HG02973 (cell line): ENCODE results near the gene FOXN3.
A peak's percentile ranks its signal among the peaks of the same experiment; 100 is the strongest.

ENCODE experiments used
- ATAC-seq: cut with Tn5 transposase; IDR thresholded peaks from one replicate; pipeline ENCODE4 v1.9.1; 2021; ENCODE audit warnings: moderate library complexity; ENCODE audit not compliant: unreplicated experiment

Gene FOXN3

GRCh38 chr14:89366864-89367778 is 49.9 kb downstream of the FOXN3 start:
- ATAC-seq: no peak

DNA sequence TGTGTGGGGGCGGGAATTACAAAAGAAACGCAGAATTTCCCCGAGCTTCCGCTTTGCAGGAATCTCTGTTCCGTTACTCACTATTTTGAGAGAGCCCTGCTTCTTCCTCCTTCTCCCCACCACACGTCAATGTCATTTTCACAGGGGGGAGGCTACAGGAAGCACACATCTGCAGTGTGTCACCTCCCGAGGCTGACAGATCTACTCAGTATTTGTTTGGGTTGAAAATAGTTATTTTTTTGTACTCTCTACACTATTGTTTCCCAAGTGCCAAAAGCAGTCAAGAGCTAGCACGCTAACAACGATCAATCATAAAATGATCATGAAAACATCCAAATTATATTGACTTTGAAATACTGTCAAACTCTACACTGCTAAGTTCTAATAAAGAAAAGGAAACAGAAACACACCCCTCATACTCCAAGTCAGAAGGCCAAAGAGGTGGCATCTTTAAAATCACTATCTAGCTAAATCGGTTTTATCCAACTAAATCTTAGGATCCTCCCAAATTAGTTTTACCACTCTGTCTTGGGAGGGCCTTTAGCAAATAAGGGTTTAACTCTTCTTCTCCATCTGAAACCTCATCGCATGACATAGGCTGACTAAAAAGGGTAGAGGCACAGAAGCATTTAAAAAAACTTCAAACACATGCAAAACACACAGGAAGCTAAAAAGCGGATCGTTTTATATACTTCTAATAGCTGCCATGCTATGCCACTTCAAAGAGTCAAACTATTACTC is 51.8 kb downstream of the FOXN3 start:
- peak; percentile 93 for ATAC-seq

GRCh38 chr14:89364316-89364715 is 52.7 kb downstream of the FOXN3 start:
- no peak for ATAC-seq

GRCh38 chr14:89360277-89360676 is 56.8 kb downstream of the FOXN3 start:
- no peak for ATAC-seq

- no peak for ATAC-seq
Measured at GRCh38 chr14:89359477-89360222, 57.4 kb downstream of the FOXN3 start.

GRCh38 chr14:89357655-89358297 is 59.3 kb downstream of the FOXN3 start:
- ATAC-seq: no peak

GRCh38 chr14:89356927-89357326 is 60.1 kb downstream of the FOXN3 start:
- no peak for ATAC-seq

GRCh38 chr14:89356496-89356895 is 60.5 kb downstream of the FOXN3 start:
- no peak for ATAC-seq

DNA sequence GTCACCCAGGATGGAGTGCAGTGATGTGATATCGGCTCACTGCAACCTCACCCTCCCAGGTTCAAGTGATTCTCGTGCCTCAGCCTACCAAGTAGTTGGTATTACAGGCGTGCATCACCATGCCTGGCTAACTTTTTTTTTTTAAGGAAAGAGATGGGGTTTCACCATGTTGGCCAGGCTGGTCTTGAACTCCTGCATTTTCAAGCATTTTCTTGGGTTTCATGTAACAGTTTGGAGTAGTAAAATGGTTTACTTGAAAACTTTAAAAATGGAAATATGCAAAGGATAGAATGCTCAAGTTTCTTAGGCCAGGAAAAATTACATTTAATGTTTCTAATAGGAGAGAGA is 63.3 kb downstream of the FOXN3 start:
- no peak for ATAC-seq

GRCh38 chr14:89352976-89353765 is 63.9 kb downstream of the FOXN3 start:
- no peak for ATAC-seq

DNA sequence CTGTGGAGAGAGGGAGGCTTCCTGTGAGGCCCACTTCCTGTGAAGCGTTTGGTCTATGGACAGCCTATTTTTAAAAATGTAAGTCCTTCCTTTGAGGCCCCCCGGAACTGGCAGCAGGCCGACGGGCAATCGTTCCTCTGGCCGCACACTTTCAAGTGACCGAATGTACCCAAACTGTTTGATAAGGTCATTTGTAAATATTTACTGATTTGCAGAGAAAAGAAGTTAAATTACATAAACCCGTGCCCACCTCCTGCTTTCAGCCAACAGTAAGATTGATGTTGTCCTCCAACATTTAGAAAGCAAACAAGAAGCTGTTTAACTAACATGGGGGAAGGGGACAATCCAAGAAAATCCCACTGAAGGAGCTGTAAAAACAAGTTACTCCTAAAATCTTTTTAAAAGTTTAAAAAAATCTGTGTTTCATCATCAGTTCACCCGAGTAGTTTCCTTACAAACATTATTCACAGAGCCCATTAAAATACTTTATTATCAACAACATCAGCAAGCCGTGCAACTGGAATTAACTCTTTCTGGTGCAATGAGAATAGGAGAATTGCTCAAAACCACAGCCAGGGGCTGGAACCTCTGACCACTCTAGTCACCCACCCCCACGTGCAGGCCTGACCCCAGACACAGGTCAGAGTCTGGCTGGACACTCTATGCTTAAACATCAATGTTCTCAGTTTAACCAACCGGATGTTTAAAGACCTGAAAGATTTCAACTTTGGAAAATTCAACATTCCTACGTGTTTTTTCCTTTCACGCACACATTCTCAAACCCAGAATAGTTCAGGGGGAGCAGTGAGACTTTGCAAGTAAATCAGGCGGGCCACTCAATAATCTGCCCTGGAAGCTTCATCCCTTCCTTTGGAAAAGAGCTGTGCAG is 65.3 kb downstream of the FOXN3 start:
- ATAC-seq: peak; percentile 62

DNA sequence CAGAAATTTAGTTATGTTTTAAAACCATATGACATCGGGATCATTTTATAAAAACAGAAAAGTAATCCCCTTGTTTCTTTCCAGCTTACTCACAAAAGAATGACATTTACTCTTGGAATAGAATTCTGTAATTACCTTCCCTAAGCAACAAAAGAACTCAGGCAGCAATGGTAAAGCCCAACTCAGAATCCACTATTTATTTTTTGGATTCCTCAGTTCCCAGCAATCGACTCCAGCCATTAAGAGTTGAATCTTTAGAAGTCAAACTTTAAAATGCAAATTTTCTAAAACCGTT is 65.9 kb downstream of the FOXN3 start:
- ATAC-seq: no peak

- ATAC-seq: no peak
Measured at GRCh38 chr14:89350152-89350551, 66.9 kb downstream of the FOXN3 start.

DNA sequence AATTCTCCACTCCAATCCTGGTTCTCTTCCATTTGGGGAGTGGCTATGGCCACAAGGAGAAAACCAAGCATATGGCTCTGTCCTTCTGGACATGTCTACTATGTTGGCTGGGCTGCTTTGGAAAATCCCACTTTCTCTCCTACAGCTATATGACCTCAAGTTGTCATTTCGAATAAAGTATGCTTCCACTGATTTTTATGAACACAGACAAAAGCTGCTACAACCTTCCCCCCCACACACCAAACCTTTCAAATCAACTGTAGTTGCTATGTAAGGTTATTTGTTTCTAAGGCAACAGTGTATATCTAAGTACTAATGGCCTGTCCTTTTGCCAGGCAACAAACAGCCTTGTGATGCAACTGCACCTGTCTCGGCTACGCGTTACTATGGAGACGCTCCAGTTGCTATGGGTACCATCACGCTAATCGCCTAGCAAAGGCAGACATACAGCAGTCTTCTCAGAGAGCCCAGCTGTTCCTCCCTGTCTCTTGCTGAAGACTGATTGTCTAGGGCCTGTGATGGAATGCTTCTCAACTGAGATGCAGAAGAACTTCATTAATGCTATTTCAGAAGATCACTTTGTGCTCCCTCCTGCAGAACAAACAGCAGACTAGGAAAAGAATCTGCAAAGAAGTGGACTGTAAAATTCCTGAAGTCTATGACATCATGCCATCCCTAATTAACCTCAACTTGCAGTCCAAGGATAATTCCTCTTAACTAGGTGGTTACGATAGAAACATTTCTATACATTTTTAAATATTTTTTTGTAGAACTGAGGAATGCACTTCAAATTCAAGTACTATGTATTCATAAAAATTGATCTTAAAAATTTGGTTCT is 67.6 kb downstream of the FOXN3 start:
- ATAC-seq: no peak

GRCh38 chr14:89348722-89349121 is 68.3 kb downstream of the FOXN3 start:
- ATAC-seq: no peak

DNA sequence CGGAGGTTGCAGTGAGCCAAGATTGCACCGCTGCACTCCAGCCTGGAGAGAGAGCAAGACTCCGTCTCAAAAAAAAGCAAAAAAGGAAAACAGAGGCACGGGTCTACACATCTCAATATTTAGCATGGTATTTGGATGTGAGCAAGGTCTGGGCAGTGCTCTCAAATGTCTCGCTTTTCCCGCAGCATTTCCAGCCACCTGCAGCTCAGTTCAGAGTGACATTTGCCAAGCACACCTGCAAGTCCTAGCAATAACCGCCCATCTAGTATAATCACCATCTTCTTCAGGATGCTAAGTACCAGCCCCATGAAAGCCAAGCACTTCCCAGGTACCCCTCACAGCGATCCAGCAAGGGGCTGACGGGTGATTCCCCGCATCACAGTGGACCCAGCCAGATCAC is 69.1 kb downstream of the FOXN3 start:
- ATAC-seq: no peak

- no peak for ATAC-seq
Measured at GRCh38 chr14:89344920-89345254, 72.1 kb downstream of the FOXN3 start.

GRCh38 chr14:89343356-89343755 is 73.7 kb downstream of the FOXN3 start:
- no peak for ATAC-seq

- ATAC-seq: peak; percentile 48
Measured at GRCh38 chr14:89342049-89342448, 75.0 kb downstream of the FOXN3 start.
